B cell (primary cell): ENCODE results near the gene NPAS2. TPM values are rescaled to one million over a fixed set of nuclear protein-coding genes. Genes with fewer than 3 reads are reported as not detected.

Experiments
- ATAC-seq: fragments of 200-7000 bp; cut with Tn5 transposase; one replicate; pipeline ENCODE4 v1.10.0; 2021; ENCODE audit warnings: low read depth, mild to moderate bottlenecking, moderate number of reproducible peaks, moderate library complexity
- CTCF ChIA-PET: fragments of 350-600 bp; sonication (Branson Sonifier 250); formaldehyde crosslinking; loops from one replicate; lab custom pipeline; 2021; ENCODE audit warnings: antibody characterized with exemption, inconsistent platforms; lab: Charles Lee
- POLR2A ChIA-PET: fragments of 350-600 bp; sonication (Branson Sonifier 250); formaldehyde crosslinking; loops from one replicate; lab custom pipeline; 2021; ENCODE audit warnings: antibody characterized with exemption; lab: Charles Lee
- DNase-seq: peaks from one replicate; pipeline ENCODE4 v3.0.0; 2013
- H2AFZ ChIP-seq: 2 replicates; pipeline ENCODE4 v1.6.1; 2012; ENCODE audit warnings: mild to moderate bottlenecking, low read depth, low read length; ENCODE audit not compliant: insufficient read depth, poor library complexity, severe bottlenecking
- H3K27ac ChIP-seq, 2 donors: 1 replicate in 1 of 2; 2 replicates in 1 of 2; pipeline ENCODE4 v1.5.1; 2012 to 2013; ENCODE audit warnings: low read length in 2 of 2, mild to moderate bottlenecking in 2 of 2, moderate library complexity in 1 of 2
- H3K27me3 ChIP-seq, 4 experiments: fragments of 200-600 bp in 1 of 4; sonication (generic) in 1 of 4; replicated peaks in 1 of 4; 1 replicate in 2 of 4; 2 replicates in 2 of 4; pipeline versions ENCODE4 v1.6.1 to v1.7.0; 2013 to 2016; ENCODE audit warnings: low read length in 3 of 4, mild to moderate bottlenecking in 2 of 4, mixed read lengths in 1 of 4, moderate library complexity in 1 of 4; ENCODE audit not compliant: insufficient read depth in 4 of 4, control insufficient read depth in 3 of 4; ENCODE audit errors: control extremely low read depth in 1 of 4
- H3K36me3 ChIP-seq, 2 experiments: replicated peaks in 1 of 2; 1 replicate in 1 of 2; 2 replicates in 1 of 2; pipeline versions ENCODE4 v1.6.1 to v1.7.1; 2013; ENCODE audit warnings: low read length in 1 of 2; ENCODE audit not compliant: insufficient read depth in 2 of 2, control insufficient read depth in 1 of 2; ENCODE audit errors: control extremely low read depth in 1 of 2, extremely low read depth in 1 of 2
- H3K4me1 ChIP-seq, 2 donors: fragments of 200-600 bp in 1 of 2; sonication (generic) in 1 of 2; 1 replicate in 1 of 2; 2 replicates in 1 of 2; pipeline versions ENCODE4 v1.5.1 to v1.6.1; 2013 to 2017; ENCODE audit warnings: low read length in 2 of 2; ENCODE audit not compliant: control insufficient read depth in 2 of 2, insufficient read depth in 2 of 2
- H3K4me2 ChIP-seq: replicated peaks from 2 replicates; pipeline ENCODE3; 2012; ENCODE audit warnings: mild to moderate bottlenecking, low read depth, low read length; ENCODE audit not compliant: poor library complexity, severe bottlenecking
- H3K4me3 ChIP-seq, 5 experiments: fragments of 200-600 bp in 1 of 5; sonication (generic) in 1 of 5; 1 replicate in 3 of 5; 2 replicates in 2 of 5; pipeline versions ENCODE4 v1.5.1 to v1.7.0; 2011 to 2016; ENCODE audit warnings: low read length in 4 of 5, mild to moderate bottlenecking in 4 of 5, low read depth in 2 of 5, control low read depth in 1 of 5, moderate library complexity in 1 of 5; ENCODE audit not compliant: insufficient read depth in 1 of 5; ENCODE audit errors: control extremely low read depth in 1 of 5, extremely low read depth in 1 of 5
- H3K79me2 ChIP-seq: fragments of 200-600 bp; sonication (generic); one replicate; pipeline ENCODE4 v1.6.0; 2016; ENCODE audit warnings: low read length; ENCODE audit not compliant: control insufficient read depth, insufficient read depth
- H3K9ac ChIP-seq: fragments of 200-600 bp; sonication (generic); 2 replicates; pipeline ENCODE4 v1.6.1; 2017; ENCODE audit warnings: mild to moderate bottlenecking, low read length, moderate library complexity
- H3K9me3 ChIP-seq, 3 donors: one replicate each; pipeline versions ENCODE4 v1.6.1 to v1.7.1; 2013; ENCODE audit warnings: low read length in 2 of 3; ENCODE audit not compliant: control insufficient read depth in 2 of 3, insufficient read depth in 1 of 3; ENCODE audit errors: control extremely low read depth in 1 of 3
- H4K20me1 ChIP-seq: 2 replicates; pipeline ENCODE4 v1.6.0; 2012; ENCODE audit warnings: mild to moderate bottlenecking, low read length; ENCODE audit not compliant: insufficient read depth, control insufficient read depth, poor library complexity, severe bottlenecking
- H3K27ac Mint-ChIP-seq: one replicate; pipeline ENCODE4 v1.8.0; 2021; ENCODE audit warnings: mixed read lengths
- H3K27me3 Mint-ChIP-seq: one replicate; pipeline ENCODE4 v1.8.0; 2021; ENCODE audit warnings: mixed read lengths
- H3K4me1 Mint-ChIP-seq: one replicate; pipeline ENCODE4 v1.8.0; 2021; ENCODE audit warnings: mixed read lengths
- H3K4me3 Mint-ChIP-seq: one replicate; pipeline ENCODE4 v1.8.0; 2021; ENCODE audit warnings: mixed read lengths
- H3K9me3 Mint-ChIP-seq: one replicate; pipeline ENCODE4 v1.8.0; 2022; ENCODE audit warnings: mixed read lengths; ENCODE audit not compliant: insufficient read depth
- CTCF ChIP-seq: fragments of 200-600 bp; IDR thresholded peaks from one replicate; pipeline ENCODE4 v1.8.0; 2022; ENCODE audit warnings: antibody characterized with exemption, mild to moderate bottlenecking
- EZH2 ChIP-seq: IDR thresholded peaks from 2 replicates; pipeline ENCODE4 v1.6.1; 2012; ENCODE audit warnings: borderline replicate concordance, low read depth, mild to moderate bottlenecking, moderate library complexity, low read length; ENCODE audit not compliant: insufficient read depth, poor library complexity, severe bottlenecking
- WGBS: methylation state at CpG from one replicate; pipeline ENCODE4 v1.1.5; 2013; ENCODE audit warnings: missing lambda C conversion rate; ENCODE audit not compliant: insufficient coverage; 5-methylcytosine and 5-hydroxymethylcytosine counted together
- intact Hi-C: fragments of 100-400 bp; cut with micrococcal nuclease; formaldehyde crosslinking; loops from one replicate; pipeline ENCODE4 v1.10.0; 2022
- polyA plus RNA-seq: library from polyadenylated mRNA; depleted of rRNA; stranded (reverse); fragments of >200 nt; gene quantifications from 2 replicates; pipeline ENCODE4 v1.2.3, GENCODE V29; 2012
- total RNA-seq, 2 donors: library from RNA; stranded (reverse); fragments of 120-200 nt in 1 of 2; gene quantifications; 1 replicate in 1 of 2; 2 replicates in 1 of 2; pipeline versions ENCODE4 v1.2.3 to v1.2.4, GENCODE V29; 2013 to 2022

NPAS2 gene
- total and polyA plus RNA-seq, 2 donors (not counting 1 experiment from before 2014, with no cell fraction given) = not detected

GRCh38 chr2:100963026-100963375 lies 143.1 kb downstream of the NPAS2 start:
- Mint-ChIP-seq H3K9me3 (no peaks in the 10 kb centered on the region), H3K27ac (no peak overlapping the region)
- POLR2A ChIA-PET = no interaction called here

DNA sequence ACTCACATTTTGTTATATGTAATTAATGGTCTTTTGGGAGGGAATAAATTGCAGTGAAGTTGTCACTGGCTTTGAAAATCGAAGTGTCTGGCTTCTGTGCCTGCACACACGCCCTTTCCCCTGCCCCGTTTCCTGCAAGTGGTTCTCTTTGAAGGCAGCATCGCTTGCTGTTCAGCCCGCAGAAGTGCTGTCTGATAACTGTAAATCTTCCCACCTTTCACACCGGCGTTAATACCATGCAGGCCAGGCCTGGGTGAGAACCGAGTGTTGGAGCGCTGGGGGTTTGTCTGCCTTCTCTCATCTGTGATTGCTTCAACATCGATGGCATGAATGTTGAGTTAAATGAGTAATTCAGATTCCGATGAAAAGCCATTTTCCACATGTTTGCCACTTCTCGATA lies 144.3 kb downstream of the NPAS2 start:
- Histone ChIP-seq H3K4me1 (no peaks in the 10 kb centered on the region), H3K27me3 (no peaks in the 10 kb centered on the region), H3K79me2 (no peaks in the 10 kb centered on the region), H3K9ac (no peak overlapping the region), H3K9me3 (no peaks in the 10 kb centered on the region), H4K20me1 (no peaks in the 10 kb centered on the region), H3K27ac (no peak overlapping the region), H3K4me2 (no peak overlapping the region), H3K4me3 (no peak overlapping the region), H3K36me3 (no peaks in the 10 kb centered on the region), H2AFZ (no peak overlapping the region)
- no peak overlapping the region for H3K27ac Mint-ChIP-seq
- no peak overlapping the region for H3K4me3 Mint-ChIP-seq
- peaks cover 15% of the 10 kb centered on the region for H3K27me3 Mint-ChIP-seq
- DNase-seq (no peak), ATAC-seq (no peak)
- TF ChIP-seq CTCF (no peak), EZH2 (no peak)
- no peaks in the 10 kb centered on the region for H3K4me1 Mint-ChIP-seq
- CTCF ChIA-PET = no interaction called here
- intact Hi-C loops = no loop called here
- WGBS = 77% methylated on average over 12 of the region's 12 CpGs
- POLR2A ChIA-PET = no interaction called here
- H3K9me3 Mint-ChIP-seq = no peaks in the 10 kb centered on the region

More at GRCh38 chr2:100963026-100963375, 143.1 kb downstream of the NPAS2 start:
- ATAC-seq = no peak
- 83% methylated on average over 2 of the region's 4 CpGs for WGBS
- peaks cover 17% of the 10 kb centered on the region for H3K27me3 Mint-ChIP-seq
- intact Hi-C loops = no loop called here
- no peaks in the 10 kb centered on the region for H3K79me2 ChIP-seq
- H3K27me3 ChIP-seq = no peaks in the 10 kb centered on the region
- no peak overlapping the region for H3K4me2 ChIP-seq
- no peak overlapping the region for H3K4me3 ChIP-seq
- H3K36me3 ChIP-seq = no peaks in the 10 kb centered on the region
- H2AFZ ChIP-seq = no peak overlapping the region
- H3K27ac ChIP-seq = no peak overlapping the region
- no peaks in the 10 kb centered on the region for H3K4me1 Mint-ChIP-seq
- H3K4me3 Mint-ChIP-seq = no peak overlapping the region
- CTCF ChIA-PET = no interaction called here
- no peak for TF ChIP-seq EZH2
- TF ChIP-seq CTCF = no peak
- DNase-seq = no peak
- no peaks in the 10 kb centered on the region for H3K9me3 ChIP-seq
- no peak overlapping the region for H3K9ac ChIP-seq
- H3K4me1 ChIP-seq = no peaks in the 10 kb centered on the region
- H4K20me1 ChIP-seq = no peaks in the 10 kb centered on the region
